HepG2 (cell line): ENCODE results near the gene AEN. TPM values are rescaled to one million over a fixed set of nuclear protein-coding genes. Genes with fewer than 3 reads are reported as not detected.

ENCODE experiments used
- ATAC-seq: fragments of 200-7000 bp; cut with Tn5 transposase; 3 replicates; pipeline ENCODE4 v1.9.1; 2020; ENCODE audit warnings: mild to moderate bottlenecking, moderate library complexity
- BruUV-seq: library from RNA; stranded (reverse); fragments of 400-500 nt; replicated peaks from 2 replicates; lab custom pipeline; 2021; lab: Mats Ljungman, UMichigan
- CTCF ChIA-PET: fragments of 300-600 bp; formaldehyde crosslinking; extraction: SDS; loops from one replicate; lab custom pipeline; 2021; ENCODE audit warnings: low total read pairs, inconsistent platforms, low intra/inter-chr PET ratio; lab: Yijun Ruan, JAX
- POLR2A ChIA-PET: fragments of 350-600 bp; sonication (Branson Sonifier 250); formaldehyde crosslinking; loops from one replicate; lab custom pipeline; 2020; ENCODE audit warnings: antibody characterized with exemption, inconsistent platforms; lab: Yijun Ruan, JAX
- DNase-seq: peaks from one replicate; pipeline ENCODE4 v3.0.0-alpha.2; 2015; ENCODE audit warnings: low spot score
- FAIRE-seq: peaks from 3 replicates; lab custom pipeline; 2011; peaks lifted over from hg19 to GRCh38; lab: Jason Lieb, UNC
- H2AFZ ChIP-seq: one replicate; pipeline ENCODE4 v1.6.1; 2011; ENCODE audit warnings: low read length, inconsistent platforms
- H3K27ac ChIP-seq: fragments of 300-600 bp; 3 replicates; pipeline ENCODE4 v1.8.0; 2011; ENCODE audit warnings: mixed run types, mild to moderate bottlenecking, mixed read lengths, low read length, inconsistent platforms; ENCODE audit not compliant: insufficient read depth; ENCODE audit errors: extremely low read length
- H3K27me3 ChIP-seq, 2 experiments: fragments of 200-600 bp in 1 of 2; 2 replicates in 1 of 2; 3 replicates in 1 of 2; pipeline versions ENCODE4 v1.6.0 to v1.8.0; 2011; ENCODE audit warnings: low read length in 2 of 2, mild to moderate bottlenecking in 2 of 2, moderate library complexity in 2 of 2, inconsistent platforms in 1 of 2; ENCODE audit not compliant: insufficient read depth in 2 of 2, control insufficient read depth in 1 of 2
- H3K36me3 ChIP-seq, 2 experiments: fragments of 200-600 bp in 1 of 2; replicated peaks in 1 of 2; 2 replicates in 1 of 2; 3 replicates in 1 of 2; pipeline versions ENCODE4 v1.5.1 to v1.8.0; 2011; ENCODE audit warnings: low read length in 2 of 2, inconsistent platforms in 1 of 2; ENCODE audit not compliant: insufficient read depth in 2 of 2, control insufficient read depth in 1 of 2
- H3K4me1 ChIP-seq: 2 replicates; pipeline ENCODE4 v1.5.1; 2012; ENCODE audit warnings: low read length, inconsistent platforms; ENCODE audit not compliant: insufficient read depth
- H3K4me2 ChIP-seq: 2 replicates; pipeline ENCODE4 v1.6.0; 2011; ENCODE audit warnings: low read depth, low read length, inconsistent platforms
- H3K4me3 ChIP-seq, 3 experiments: fragments of 200-600 bp in 1 of 3; sonication (generic), shearing (Covaris generic) in 1 of 3; replicated peaks in 1 of 3; 2 replicates each; pipeline ENCODE4 v1.5.1; 2011 to 2016; ENCODE audit warnings: low read length in 3 of 3, inconsistent platforms in 2 of 3, low read depth in 2 of 3, mild to moderate bottlenecking in 2 of 3, control low read depth in 1 of 3, mixed read lengths in 1 of 3; ENCODE audit not compliant: insufficient read depth in 1 of 3
- H3K79me2 ChIP-seq: one replicate; pipeline ENCODE4 v1.6.1; 2011; ENCODE audit warnings: low read length, inconsistent platforms; ENCODE audit not compliant: insufficient read depth
- H3K9ac ChIP-seq: 2 replicates; pipeline ENCODE4 v1.6.0; 2011; ENCODE audit warnings: mild to moderate bottlenecking, low read depth, low read length, inconsistent platforms; ENCODE audit not compliant: insufficient read depth
- H3K9me3 ChIP-seq: 2 replicates; pipeline ENCODE4 v1.5.1; 2012; ENCODE audit warnings: mild to moderate bottlenecking, low read length
- H4K20me1 ChIP-seq: 2 replicates; pipeline ENCODE4 v1.6.0; 2011; ENCODE audit warnings: inconsistent platforms, mild to moderate bottlenecking, low read length, moderate library complexity; ENCODE audit not compliant: insufficient read depth
- ARID3A ChIP-seq: IDR thresholded peaks from 2 replicates; pipeline ENCODE4 v1.6.1; 2012; ENCODE audit warnings: low read depth, low read length, improper control_type of control experiment
- BRD4 ChIP-seq: sonication (generic); formaldehyde crosslinking; IDR thresholded peaks from 2 replicates; pipeline ENCODE4 v1.4.0; 2020; ENCODE audit warnings: missing genetic modification reagents
- ELK4 ChIP-seq: sonication (generic); formaldehyde crosslinking; IDR thresholded peaks from 2 replicates; pipeline ENCODE4 v1.9.0; 2021; ENCODE audit warnings: missing genetic modification reagents, borderline replicate concordance
- HOMEZ ChIP-seq: IDR thresholded peaks from 2 replicates; pipeline ENCODE4 v1.6.1; 2016; ENCODE audit warnings: low read depth
- RAD21 ChIP-seq: fragments of 450-650 bp; formaldehyde crosslinking; IDR thresholded peaks from 2 replicates; pipeline ENCODE4 v1.5.0; 2020; ENCODE audit warnings: mild to moderate bottlenecking
- ZBTB25 ChIP-seq: IDR thresholded peaks from 2 replicates; pipeline ENCODE4 v1.6.1; 2018; ENCODE audit warnings: missing genetic modification reagents
- ZNF30 ChIP-seq: sonication (generic); formaldehyde crosslinking; IDR thresholded peaks from 2 replicates; pipeline ENCODE4 v1.5.0; 2020; ENCODE audit warnings: mild to moderate bottlenecking, missing genetic modification reagents
- ZNF362 ChIP-seq: sonication (generic); formaldehyde crosslinking; IDR thresholded peaks from 2 replicates; pipeline ENCODE4 v1.4.0; 2020; ENCODE audit warnings: missing genetic modification reagents, mild to moderate bottlenecking, borderline replicate concordance
- ZNF660 ChIP-seq: sonication (generic); formaldehyde crosslinking; IDR thresholded peaks from 2 replicates; pipeline ENCODE4 v1.5.1; 2020; ENCODE audit warnings: mild to moderate bottlenecking, low read depth, missing genetic modification reagents, borderline replicate concordance
- ZNF691 ChIP-seq: sonication (generic); formaldehyde crosslinking; IDR thresholded peaks from 2 replicates; pipeline ENCODE4 v1.4.0; 2020; ENCODE audit warnings: missing genetic modification reagents, low read depth, mild to moderate bottlenecking, borderline replicate concordance
- WGBS: methylation state at CpG from one replicate; pipeline ENCODE4 v1.1.6; 2017; ENCODE audit warnings: low lambda C conversion rate; 5-methylcytosine and 5-hydroxymethylcytosine counted together
- in situ Hi-C: cut with HindIII; loops from 2 replicates; pipeline ENCODE4 v1.10.0; 2017; ENCODE audit warnings: low pct_unique_long_range_greater_than_20kb; ENCODE audit not compliant: extremely low pct_ligation_motif_present
- intact Hi-C: fragments of 100-400 bp; cut with micrococcal nuclease; formaldehyde crosslinking; loops from one replicate; pipeline ENCODE4 v1.10.0; 2022; ENCODE audit not compliant: unreplicated experiment
- polyA plus RNA-seq, 8 experiments: library from polyadenylated mRNA; depleted of rRNA in 3 of 8; stranded (reverse) in 7 of 8; unstranded in 1 of 8; fragments of >200 nt; fragmentation: Illumina TruSeq in 4 of 8; extraction: Trizol in 4 of 8; gene quantifications; 2 replicates each; pipeline versions ENCODE4 v1.2.1 to v1.2.3, GENCODE V29; 2011 to 2016; ENCODE audit warnings: low read depth in 4 of 8, missing spikeins in 1 of 8, mixed read lengths in 1 of 8; ENCODE audit not compliant: insufficient read depth in 1 of 8
- total RNA-seq, 5 experiments: library from RNA; depleted of rRNA; stranded (reverse); fragments of >200 nt; fragmentation: Illumina TruSeq; extraction: Trizol; gene quantifications; 2 replicates each; pipeline ENCODE4 v1.2.3, GENCODE V29; 2016; ENCODE audit warnings: low read depth in 1 of 5

The AEN gene
- total and polyA plus RNA-seq, 2 of the 13 experiments (the other 11 are each of a cell fraction or from before 2014, with no cell fraction given), result 51.3 to 118 TPM

GRCh38 chr15:88624156-88624970 is 3.2 kb downstream of the AEN start (continued):
- TF ChIP-seq ZNF362 (peak; percentile 68; the same call in 1 of the 2 replicates), RAD21 (CRISPR knock-in tag) (peak; percentile 27; the same call in 1 of the 2 replicates), ELK4 (CRISPR knock-in tag) (no peak), ZNF691 (CRISPR knock-in tag) (0 out of 2 replicates have a peak, but pooled peaks have one; percentile 29)

- Histone ChIP-seq H3K9ac (no peak overlapping the region; the same call in 1 of the 2 replicates), H3K4me2 (peak overlapping the region; percentile 84), H3K4me1 (peaks cover 66% of the 10 kb centered on the region), H3K4me3 (peak overlapping the region in 1 of 3 experiments; percentile 87; a peak in 2 of 6 replicates), H3K9me3 (no peaks in the 10 kb centered on the region), H3K79me2 (peaks cover 78% of the 10 kb centered on the region), H3K36me3 (peaks cover 24 to 53% of the 10 kb centered on the region in 2 experiments), H3K27ac (peak overlapping the region; percentile 55), H2AFZ (no peak overlapping the region), H3K27me3 (no peaks in the 10 kb centered on the region), H4K20me1 (peaks cover 65% of the 10 kb centered on the region)
- ChIA-PET POLR2A (interaction anchor here (2.2 to 2.7 kb wide), 3 partner anchors 8 to 11 kb away, joined by 9 to 19 read pairs (median 10); no protein-coding TSS in a partner anchor), CTCF (interaction anchor here (1.0 to 1.7 kb wide), 2 partner anchors 77 to 210 kb away, joined by 3 to 5 read pairs; no protein-coding TSS in a partner anchor)
- BruUV-seq, result no TSS peak
- no peak for FAIRE-seq
- WGBS, result 79% methylated on average over 9 of the region's 9 CpGs
- in situ Hi-C loops, result no loop called here
- no peak for DNase-seq
- ATAC-seq, result no peak
- intact Hi-C loops, result loop anchor here (1.0 to 10.0 kb wide), 2 partner anchors 76 to 210 kb away; no protein-coding TSS in a partner anchor
- TF ChIP-seq ZNF660 (CRISPR knock-in tag), result no peak
- TF ChIP-seq ZNF30 (CRISPR knock-in tag), result no peak
- no peak for TF ChIP-seq ZBTB25 (CRISPR knock-in tag)
- TF ChIP-seq BRD4 (CRISPR knock-in tag), result no peak
- no peak for TF ChIP-seq HOMEZ (CRISPR knock-in tag)
- no peak for TF ChIP-seq ARID3A
Observed at GRCh38 chr15:88624971-88625490, 3.9 kb downstream of the AEN start.
